Endothelial cell of umbilical vein (primary cell): ENCODE data around the gene SYT14. TPM values are rescaled to one million over a fixed set of nuclear protein-coding genes. Genes with fewer than 3 reads are reported as not detected.

Experiments
- BruUV-seq: library from RNA; stranded (reverse); fragments of 400-500 nt; replicated peaks from 2 replicates; lab custom pipeline; 2021; lab: Mats Ljungman, UMichigan
- CTCF ChIA-PET: fragments of 300-600, 350-600 bp; sonication (Branson Sonifier 250); formaldehyde crosslinking; loops from one replicate; lab custom pipeline; 2021; ENCODE audit warnings: antibody characterized with exemption, inconsistent platforms; lab: Charles Lee
- POLR2A ChIA-PET: fragments of 300-600, 350-600 bp; sonication (Branson Sonifier 250); formaldehyde crosslinking; loops from one replicate; lab custom pipeline; 2021; ENCODE audit warnings: antibody characterized with exemption, inconsistent platforms; lab: Charles Lee
- DNase-seq: peaks from one replicate; pipeline ENCODE4 v3.0.0-alpha.2; 2011; ENCODE audit warnings: low read depth, low spot score
- FAIRE-seq: peaks from 2 replicates; lab custom pipeline; 2011; peaks lifted over from hg19 to GRCh38; lab: Jason Lieb, UNC
- H2AFZ ChIP-seq: 2 replicates; pipeline ENCODE4 v1.6.0; 2012; ENCODE audit warnings: low read depth, low read length, control low read depth, inconsistent platforms
- H3K27ac ChIP-seq: 2 replicates; pipeline ENCODE4 v1.5.1; 2011; ENCODE audit warnings: low read depth, mild to moderate bottlenecking, control low read depth, low read length, moderate library complexity; ENCODE audit not compliant: insufficient read depth
- H3K27me3 ChIP-seq, 2 experiments: 2 replicates each; pipeline versions ENCODE4 v1.6.0 to v1.6.1; 2011; ENCODE audit warnings: low read length in 2 of 2, mixed read lengths in 1 of 2; ENCODE audit not compliant: control insufficient read depth in 2 of 2, insufficient read depth in 2 of 2
- H3K36me3 ChIP-seq, 2 experiments: 2 replicates in 1 of 2; 3 replicates in 1 of 2; pipeline ENCODE4 v1.5.1; 2011; ENCODE audit warnings: low read length in 2 of 2, mild to moderate bottlenecking in 1 of 2, moderate library complexity in 1 of 2; ENCODE audit not compliant: control insufficient read depth in 2 of 2, insufficient read depth in 2 of 2; ENCODE audit errors: extremely low read depth in 1 of 2
- H3K4me1 ChIP-seq: 3 replicates; pipeline ENCODE4 v1.5.1; 2011; ENCODE audit warnings: mild to moderate bottlenecking, low read length; ENCODE audit not compliant: control insufficient read depth, insufficient read depth; ENCODE audit errors: extremely low read depth
- H3K4me2 ChIP-seq: 2 replicates; pipeline ENCODE4 v1.6.1; 2011; ENCODE audit warnings: low read length, control low read depth, mixed read lengths; ENCODE audit not compliant: insufficient read depth
- H3K4me3 ChIP-seq, 3 experiments: fragments of 200-600 bp in 1 of 3; sonication (generic), shearing (Covaris generic) in 1 of 3; replicated peaks in 1 of 3; 2 replicates each; pipeline ENCODE4 v1.5.1; 2011 to 2016; ENCODE audit warnings: control low read depth in 3 of 3, low read length in 3 of 3, mild to moderate bottlenecking in 2 of 3, inconsistent platforms in 1 of 3, low read depth in 1 of 3, moderate library complexity in 1 of 3; ENCODE audit not compliant: insufficient read depth in 1 of 3
- H3K79me2 ChIP-seq: 2 replicates; pipeline ENCODE4 v1.6.0; 2012; ENCODE audit warnings: low read length, inconsistent platforms; ENCODE audit not compliant: control insufficient read depth, insufficient read depth
- H3K9ac ChIP-seq: replicated peaks from 2 replicates; pipeline ENCODE3; 2011; ENCODE audit warnings: low read length, control low read depth; ENCODE audit not compliant: insufficient read depth; ENCODE audit errors: extremely low read depth
- H3K9me1 ChIP-seq: replicated peaks from 3 replicates; pipeline ENCODE4 v1.6.0; 2011; ENCODE audit warnings: mild to moderate bottlenecking, low read length; ENCODE audit not compliant: control insufficient read depth, insufficient read depth; ENCODE audit errors: extremely low read depth
- H3K9me3 ChIP-seq: replicated peaks from 2 replicates; pipeline ENCODE4 v1.5.1; 2012; ENCODE audit warnings: low read length, inconsistent platforms; ENCODE audit not compliant: control insufficient read depth, insufficient read depth
- H4K20me1 ChIP-seq: replicated peaks from 2 replicates; pipeline ENCODE3; 2011; ENCODE audit warnings: mild to moderate bottlenecking, low read length; ENCODE audit not compliant: control insufficient read depth, insufficient read depth; ENCODE audit errors: extremely low read depth
- EZH2 ChIP-seq: IDR thresholded peaks from 2 replicates; pipeline ENCODE4 v1.6.1; 2012; ENCODE audit warnings: borderline replicate concordance, low read depth, mild to moderate bottlenecking, moderate library complexity, low read length, inconsistent platforms; ENCODE audit not compliant: severe bottlenecking
- FOS ChIP-seq: IDR thresholded peaks from 2 replicates; pipeline ENCODE4 v1.6.1; 2011; ENCODE audit warnings: mild to moderate bottlenecking, low read length, moderate library complexity, borderline replicate concordance; ENCODE audit not compliant: insufficient read depth
- GATA2 ChIP-seq: IDR thresholded peaks from 2 replicates; pipeline ENCODE4 v1.7.0; 2011; ENCODE audit warnings: low read depth, mild to moderate bottlenecking, moderate library complexity, mixed read lengths, low read length; ENCODE audit not compliant: insufficient read length, insufficient read depth
- JUN ChIP-seq: IDR thresholded peaks from 2 replicates; pipeline ENCODE4 v1.6.1; 2011; ENCODE audit warnings: borderline replicate concordance, low read depth; ENCODE audit not compliant: insufficient read length, insufficient read depth
- MYC ChIP-seq: IDR thresholded peaks from one replicate; pipeline ENCODE4 v1.6.1; 2011; ENCODE audit warnings: mild to moderate bottlenecking, low read depth, low read length
- POLR2A ChIP-seq: IDR thresholded peaks from 2 replicates; pipeline ENCODE4 v1.6.1; 2012; ENCODE audit warnings: low read depth, mild to moderate bottlenecking, control low read depth, low read length
- POLR2AphosphoS5 ChIP-seq: IDR thresholded peaks from 2 replicates; pipeline ENCODE4 v1.6.1; 2012; ENCODE audit warnings: low read depth, mild to moderate bottlenecking, control low read depth, low read length, moderate library complexity; ENCODE audit not compliant: insufficient read depth
- dilution Hi-C: fragments of 300-500 bp; cut with MboI; formaldehyde crosslinking; loops from one replicate; pipeline ENCODE4 v1.15.0; 2019; ENCODE audit warnings: low sequenced_read_pairs; ENCODE audit not compliant: extremely low pct_ligation_motif_present
- intact Hi-C: fragments of 100-400 bp; cut with micrococcal nuclease; formaldehyde crosslinking; loops from one replicate; pipeline ENCODE4 v1.10.0; 2022
- polyA plus RNA-seq, 4 experiments: library from polyadenylated mRNA; depleted of rRNA in 3 of 4; stranded (reverse) in 3 of 4; unstranded in 1 of 4; fragments of >200 nt; gene quantifications; 2 replicates each; pipeline versions ENCODE4 v1.2.1 to v1.2.3, GENCODE V29; 2011 to 2012; ENCODE audit warnings: missing spikeins in 1 of 4
- total RNA-seq: library from RNA; stranded (reverse); gene quantifications from 2 replicates; pipeline ENCODE4 v1.2.3, GENCODE V29; 2021
- TF ChIP-seq, protein P1 (sequence below): IDR thresholded peaks from 2 replicates; pipeline ENCODE4 v1.6.1; 2011; ENCODE audit not compliant: insufficient read depth, insufficient read length
- TF ChIP-seq, protein P2 (sequence below), 2 donors: IDR thresholded peaks; 1 replicate in 1 of 2; 2 replicates in 1 of 2; pipeline ENCODE4 v1.5.1; 2011; ENCODE audit warnings: low read length in 2 of 2, mild to moderate bottlenecking in 2 of 2, moderate library complexity in 2 of 2, control low read depth in 1 of 2, inconsistent platforms in 1 of 2, low read depth in 1 of 2; ENCODE audit not compliant: insufficient read depth in 1 of 2; ENCODE audit errors: extremely low read depth in 1 of 2

SYT14 gene
- total and polyA plus RNA-seq, 2 donors (not counting 3 experiments of a cell fraction or from before 2014, with no cell fraction given) = 0.08 to 0.18 TPM

DNA sequence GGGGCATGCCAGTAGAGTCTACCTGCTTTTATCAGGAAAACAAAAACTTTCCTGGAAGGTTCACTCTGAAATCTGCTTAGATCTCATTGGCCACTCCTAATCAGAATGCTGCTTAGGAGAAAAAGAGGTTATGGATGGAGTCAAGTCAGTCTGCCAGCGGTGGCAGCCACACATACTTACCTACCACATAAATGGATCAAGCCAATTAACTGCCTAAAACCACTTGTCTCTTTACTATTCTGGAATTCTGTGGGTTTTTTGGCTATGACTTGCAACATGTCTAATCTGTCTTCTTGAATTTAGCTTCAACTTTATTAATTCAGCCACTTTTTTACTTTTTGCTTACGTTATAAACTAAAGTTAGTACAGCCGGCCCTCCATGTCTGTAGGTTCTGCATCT is 154.3 kb downstream of the SYT14 start:
- no peak for DNase-seq
- TF ChIP-seq FOS (no peak), POLR2AphosphoS5 (no peak)
- ChIA-PET POLR2A (no interaction called here), CTCF (no interaction called here)
- Histone ChIP-seq H3K4me1 (no peaks in the 10 kb centered on the region), H4K20me1 (no peaks in the 10 kb centered on the region), H3K27ac (no peak overlapping the region), H3K9ac (no peak overlapping the region), H2AFZ (no peak overlapping the region), H3K4me3 (no peak overlapping the region), H3K27me3 (peaks cover 3 to 4% of the 10 kb centered on the region in 2 experiments), H3K9me1 (no peaks in the 10 kb centered on the region), H3K36me3 (no peaks in the 10 kb centered on the region), H3K4me2 (no peak overlapping the region), H3K9me3 (no peaks in the 10 kb centered on the region), H3K79me2 (no peaks in the 10 kb centered on the region)
- dilution Hi-C loops (no loop called here), intact Hi-C loops (no loop called here)
- FAIRE-seq = no peak
- no TSS peak for BruUV-seq

DNA sequence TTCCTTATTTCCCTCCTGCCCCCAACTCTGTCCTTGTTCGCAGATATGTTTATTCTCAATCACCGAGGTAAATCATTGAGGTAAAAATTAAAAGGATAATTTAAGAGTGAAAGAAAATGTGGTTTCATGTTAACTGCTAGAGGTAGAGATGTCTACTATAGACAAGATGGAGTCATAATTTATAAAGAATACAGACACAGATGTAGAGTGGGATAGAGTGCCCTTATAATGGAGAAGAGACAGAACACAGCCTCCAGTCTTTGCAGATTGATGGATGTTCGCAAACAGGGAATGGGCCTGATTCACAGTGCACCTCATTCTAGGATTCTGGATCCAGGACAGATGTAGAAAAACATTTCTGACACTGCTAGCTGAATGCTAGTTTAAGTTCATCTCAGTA is 155.4 kb downstream of the SYT14 start:
- dilution Hi-C loops = no loop called here
- H3K36me3 ChIP-seq = no peaks in the 10 kb centered on the region
- no peaks in the 10 kb centered on the region for H3K9me3 ChIP-seq
- TF ChIP-seq, protein P1, sequence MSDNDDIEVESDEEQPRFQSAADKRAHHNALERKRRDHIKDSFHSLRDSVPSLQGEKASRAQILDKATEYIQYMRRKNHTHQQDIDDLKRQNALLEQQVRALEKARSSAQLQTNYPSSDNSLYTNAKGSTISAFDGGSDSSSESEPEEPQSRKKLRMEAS = no peak
- TF ChIP-seq JUN (no peak), EZH2 (no peak), MYC (no peak), POLR2AphosphoS5 (no peak), FOS (no peak), GATA2 (no peak), POLR2A (no peak)
- TF ChIP-seq, protein P2, sequence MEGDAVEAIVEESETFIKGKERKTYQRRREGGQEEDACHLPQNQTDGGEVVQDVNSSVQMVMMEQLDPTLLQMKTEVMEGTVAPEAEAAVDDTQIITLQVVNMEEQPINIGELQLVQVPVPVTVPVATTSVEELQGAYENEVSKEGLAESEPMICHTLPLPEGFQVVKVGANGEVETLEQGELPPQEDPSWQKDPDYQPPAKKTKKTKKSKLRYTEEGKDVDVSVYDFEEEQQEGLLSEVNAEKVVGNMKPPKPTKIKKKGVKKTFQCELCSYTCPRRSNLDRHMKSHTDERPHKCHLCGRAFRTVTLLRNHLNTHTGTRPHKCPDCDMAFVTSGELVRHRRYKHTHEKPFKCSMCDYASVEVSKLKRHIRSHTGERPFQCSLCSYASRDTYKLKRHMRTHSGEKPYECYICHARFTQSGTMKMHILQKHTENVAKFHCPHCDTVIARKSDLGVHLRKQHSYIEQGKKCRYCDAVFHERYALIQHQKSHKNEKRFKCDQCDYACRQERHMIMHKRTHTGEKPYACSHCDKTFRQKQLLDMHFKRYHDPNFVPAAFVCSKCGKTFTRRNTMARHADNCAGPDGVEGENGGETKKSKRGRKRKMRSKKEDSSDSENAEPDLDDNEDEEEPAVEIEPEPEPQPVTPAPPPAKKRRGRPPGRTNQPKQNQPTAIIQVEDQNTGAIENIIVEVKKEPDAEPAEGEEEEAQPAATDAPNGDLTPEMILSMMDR (IDR thresholded peaks at IDR 0.05; ENCODE audit: extremely low read depth in 1 of 2, insufficient read depth in 1 of 2, low read depth in 1 of 2, low read length in 2 of 2) = no peak
- no peak overlapping the region for H3K4me2 ChIP-seq
- DNase-seq = no peak
- ChIA-PET CTCF (interaction anchor here (0.6 kb wide), 1 partner anchor 24 kb away, joined by 3 read pairs; no protein-coding TSS in a partner anchor), POLR2A (no interaction called here)
- peaks cover 3 to 4% of the 10 kb centered on the region in 2 experiments for H3K27me3 ChIP-seq
- intact Hi-C loops = no loop called here
- no TSS peak for BruUV-seq
- H3K79me2 ChIP-seq = no peaks in the 10 kb centered on the region
- H3K4me3 ChIP-seq = no peak overlapping the region
- H3K4me1 ChIP-seq = no peaks in the 10 kb centered on the region
- no peak overlapping the region for H3K27ac ChIP-seq
- H2AFZ ChIP-seq = no peak overlapping the region
- H3K9me1 ChIP-seq = no peaks in the 10 kb centered on the region
- H3K9ac ChIP-seq = no peak overlapping the region
- no peaks in the 10 kb centered on the region for H4K20me1 ChIP-seq
- FAIRE-seq = no peak
